ENCODE data around the gene TIMP1. TPM values are rescaled to one million over a fixed set of nuclear protein-coding genes. Genes with fewer than 3 reads are reported as not detected.
A peak's percentile ranks its signal among the peaks of the same experiment; 100 is the strongest.

The TIMP1 gene
- total and polyA plus RNA-seq, 2 of the 13 experiments (the other 11 are each of a cell fraction or from before 2014, with no cell fraction given) = 12.3 to 45.8 TPM

GRCh38 chrX:47619486-47620302, 37.5 kb downstream of the TIMP1 start, which contains the start of gene SYN1 (continued):
- TF ChIP-seq SIN3A (IDR thresholded peaks at IDR 0.05; ENCODE audit: borderline replicate concordance, low read depth, low read length) = no peak
- 0 out of 2 replicates have a peak, but pooled peaks have one; percentile 32 for TF ChIP-seq CSRNP1 (CRISPR knock-in tag; IDR thresholded peaks at IDR 0.05)
- peak; percentile 71 for TF ChIP-seq HNRNPK (IDR thresholded peaks at IDR 0.05; ENCODE audit: low read depth, low read length, poor library complexity, severe bottlenecking)
- peak; percentile 63 for TF ChIP-seq SAP130 (CRISPR knock-in tag; IDR thresholded peaks at IDR 0.05; ENCODE audit: low read depth)
- no peak for TF ChIP-seq KAT7 (CRISPR knock-in tag; IDR thresholded peaks at IDR 0.05; ENCODE audit: borderline replicate concordance)
- no peak for TF ChIP-seq ZNF550 (CRISPR knock-in tag; IDR thresholded peaks at IDR 0.05; ENCODE audit: borderline replicate concordance)
- TF ChIP-seq ZNF749 (CRISPR knock-in tag; IDR thresholded peaks at IDR 0.05; ENCODE audit: borderline replicate concordance) = peak; percentile 57; the same call in 1 of the 2 replicates
- TF ChIP-seq ZNF687 (CRISPR knock-in tag; IDR thresholded peaks at IDR 0.05) = peak; percentile 65
- TF ChIP-seq ZNF362 (CRISPR knock-in tag; IDR thresholded peaks at IDR 0.05; ENCODE audit: borderline replicate concordance) = no peak
- peak; percentile 72 for TF ChIP-seq ZNF629 (CRISPR knock-in tag; conservative IDR thresholded peaks at IDR 0.05)
- TF ChIP-seq YEATS2 (CRISPR knock-in tag; IDR thresholded peaks at IDR 0.05; ENCODE audit: borderline replicate concordance) = peak; percentile 43; the same call in 1 of the 2 replicates
- peak; percentile 73; the same call in 1 of the 2 replicates for TF ChIP-seq BCL3 (CRISPR knock-in tag; IDR thresholded peaks at IDR 0.05)
- peak in 1 of 2 experiments; percentile 97 for TF ChIP-seq REST (IDR thresholded peaks at IDR 0.05; ENCODE audit: borderline replicate concordance in 1 of 2, low read depth in 1 of 2, low read length in 2 of 2)
- no peak for TF ChIP-seq ZMAT5 (CRISPR knock-in tag; IDR thresholded peaks at IDR 0.05; ENCODE audit: borderline replicate concordance, low read depth)

Measured in HepG2 (cell line).